NCI-H524 treated with DMSO at 0.1 percent for 48 hours (cell line): ENCODE results near the gene MAPK9.
"Not testable (repeated sequence)": the region's sequence is repeated elsewhere in the genome, so short reads cannot be mapped to it uniquely, and the experiment has no call there.

ENCODE experiments used
- DNase-seq: peaks from one replicate; lab custom pipeline; 2025; lab: John Stamatoyannopoulos, UW

Gene MAPK9

GRCh38 chr5:180326989-180327565 is 35.2 kb upstream of the MAPK9 start:
- no peak for DNase-seq

GRCh38 chr5:180324601-180324950 is 32.7 kb upstream of the MAPK9 start:
- no peak for DNase-seq

DNA sequence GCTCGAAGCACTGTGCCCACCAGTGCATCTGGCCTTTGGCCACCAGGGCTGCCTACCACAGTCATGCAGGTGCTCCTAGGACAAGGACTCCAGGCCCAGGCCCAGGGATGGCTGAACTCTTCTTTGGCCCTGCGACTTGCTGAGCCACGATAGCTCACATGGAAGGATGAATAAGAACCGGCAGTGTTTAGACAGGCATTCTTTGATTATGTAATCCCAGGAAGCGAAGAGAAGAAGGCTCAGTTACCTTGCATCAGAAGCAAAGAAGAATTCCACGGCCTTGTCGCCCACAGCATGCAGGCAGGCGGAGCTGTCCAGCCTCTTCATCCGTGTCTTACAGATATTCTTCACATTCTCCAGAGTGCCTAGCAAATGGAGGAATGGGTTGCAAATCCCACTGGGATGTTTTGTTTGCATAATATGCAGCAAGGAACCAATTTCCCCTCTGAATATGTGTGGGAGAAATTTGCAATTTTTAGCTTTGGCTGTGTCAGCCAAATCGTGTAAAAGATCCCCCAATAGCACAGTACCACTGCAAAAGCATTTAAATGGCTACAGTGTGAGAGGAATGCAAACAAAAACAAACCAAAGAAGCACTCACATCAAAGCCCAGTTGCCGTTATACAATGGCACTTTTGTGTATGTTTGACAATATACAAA is 32.2 kb upstream of the MAPK9 start:
- no peak for DNase-seq

GRCh38 chr5:180323160-180323559 is 31.3 kb upstream of the MAPK9 start:
- no peak for DNase-seq

- DNase-seq = no peak
These were observed 26.7 kb upstream of the MAPK9 start for GRCh38 chr5:180318456-180319089.

- DNase-seq = no peak
These were observed 24.7 kb upstream of the MAPK9 start for GRCh38 chr5:180316586-180316985.

DNA sequence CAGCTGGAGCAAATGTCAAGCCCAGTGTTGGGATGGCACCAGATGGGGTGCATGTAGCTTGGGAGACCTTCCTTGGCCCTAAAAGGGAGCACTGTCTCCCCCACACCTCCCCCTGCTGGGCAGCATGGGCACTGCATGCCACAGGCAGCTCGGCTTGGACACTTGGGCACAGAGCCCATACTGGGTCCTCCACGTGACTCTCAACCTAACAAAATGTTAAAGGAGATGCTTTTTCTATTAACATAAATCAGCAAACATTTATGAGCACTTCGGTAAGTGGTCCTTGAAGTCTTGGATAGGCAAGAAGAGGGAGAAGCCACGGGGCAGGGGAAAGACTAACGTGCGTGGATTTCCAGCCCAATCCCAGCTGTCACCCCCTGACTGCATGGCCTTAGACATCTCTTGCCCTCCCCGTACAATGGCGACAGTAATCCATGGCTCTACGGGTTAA is 23.9 kb upstream of the MAPK9 start:
- DNase-seq = no peak

DNA sequence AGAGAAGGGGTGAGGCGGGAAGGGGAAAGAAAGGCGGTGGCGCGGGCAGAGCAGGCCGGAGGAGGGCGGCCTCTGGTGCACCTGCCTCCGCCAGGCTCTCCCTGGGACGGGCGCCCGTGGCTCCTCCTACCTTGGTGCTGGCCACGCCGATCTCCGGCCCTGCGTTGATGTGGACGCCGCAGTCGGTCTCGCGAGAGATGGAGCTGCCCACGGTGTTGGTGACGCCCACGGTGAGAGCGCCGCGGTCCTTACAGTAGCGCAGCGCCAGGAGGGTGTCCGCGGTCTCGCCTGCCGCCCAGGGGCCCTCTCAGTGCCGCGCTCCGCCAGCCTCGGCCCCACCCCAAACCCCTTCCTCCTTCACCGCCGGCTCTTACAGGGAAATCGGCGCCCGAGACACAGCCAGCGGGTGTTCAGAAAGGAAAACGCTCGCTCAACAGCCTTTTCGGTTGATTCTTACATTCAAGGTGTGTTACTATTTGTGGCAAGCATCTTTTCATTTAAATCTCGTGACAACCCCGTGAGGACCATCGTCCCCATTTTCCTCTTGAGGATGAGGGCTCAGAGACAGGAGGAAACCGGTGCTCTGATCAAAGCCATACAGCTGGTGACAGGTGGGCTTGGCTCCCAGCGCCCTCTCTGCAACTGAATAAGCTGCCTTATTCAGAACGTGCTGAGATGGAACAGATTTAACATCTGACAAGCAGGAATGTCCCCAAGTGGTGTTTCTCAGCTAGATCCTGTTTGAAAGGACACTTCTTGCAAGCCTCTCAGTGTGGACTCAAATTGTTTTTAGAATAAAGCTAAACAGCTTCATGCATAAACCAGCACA is 22.0 kb upstream of the MAPK9 start:
- no peak for DNase-seq

DNA sequence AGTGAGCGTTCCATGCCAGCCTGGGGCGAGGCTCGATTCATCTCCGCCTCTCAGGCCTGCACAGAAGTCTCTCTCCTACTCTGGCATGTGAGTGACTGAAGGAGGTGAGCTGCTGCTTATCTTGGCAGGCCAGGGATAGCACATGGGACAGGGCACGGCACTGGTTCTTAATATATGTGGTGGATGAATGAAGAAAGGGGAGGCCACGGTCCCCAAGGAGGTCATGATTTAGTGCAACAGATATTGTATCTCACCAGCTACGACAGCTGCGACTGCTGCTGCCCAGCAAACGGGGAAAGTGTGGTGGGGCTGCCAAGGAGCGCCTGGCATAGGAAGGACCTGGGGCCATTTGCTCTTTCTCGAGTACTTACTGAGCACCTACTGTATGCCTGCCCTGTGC is 19.3 kb upstream of the MAPK9 start:
- no peak for DNase-seq

DNA sequence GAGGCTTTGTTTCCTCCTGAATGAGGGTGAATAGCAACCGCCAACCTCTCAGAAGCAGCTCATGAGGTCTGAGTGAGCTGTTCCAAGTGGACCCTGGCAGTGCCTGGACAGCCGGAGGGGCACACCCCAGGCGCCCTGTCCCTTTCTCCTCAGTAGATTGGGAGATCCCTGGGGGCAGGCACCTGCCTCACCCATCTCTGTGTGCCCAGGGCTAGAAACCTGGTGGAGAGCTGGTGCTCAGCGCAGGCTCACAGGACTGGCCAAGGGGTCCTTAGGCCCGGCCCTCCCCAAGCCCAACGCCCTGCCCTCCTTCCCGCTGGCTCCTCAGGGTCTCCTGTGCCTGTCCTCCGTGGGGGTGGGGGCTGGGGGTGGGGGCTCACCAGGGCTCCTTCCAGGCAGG is 14.9 kb upstream of the MAPK9 start:
- no peak for DNase-seq

GRCh38 chr5:180305481-180305880 is 13.6 kb upstream of the MAPK9 start:
- no peak for DNase-seq

DNA sequence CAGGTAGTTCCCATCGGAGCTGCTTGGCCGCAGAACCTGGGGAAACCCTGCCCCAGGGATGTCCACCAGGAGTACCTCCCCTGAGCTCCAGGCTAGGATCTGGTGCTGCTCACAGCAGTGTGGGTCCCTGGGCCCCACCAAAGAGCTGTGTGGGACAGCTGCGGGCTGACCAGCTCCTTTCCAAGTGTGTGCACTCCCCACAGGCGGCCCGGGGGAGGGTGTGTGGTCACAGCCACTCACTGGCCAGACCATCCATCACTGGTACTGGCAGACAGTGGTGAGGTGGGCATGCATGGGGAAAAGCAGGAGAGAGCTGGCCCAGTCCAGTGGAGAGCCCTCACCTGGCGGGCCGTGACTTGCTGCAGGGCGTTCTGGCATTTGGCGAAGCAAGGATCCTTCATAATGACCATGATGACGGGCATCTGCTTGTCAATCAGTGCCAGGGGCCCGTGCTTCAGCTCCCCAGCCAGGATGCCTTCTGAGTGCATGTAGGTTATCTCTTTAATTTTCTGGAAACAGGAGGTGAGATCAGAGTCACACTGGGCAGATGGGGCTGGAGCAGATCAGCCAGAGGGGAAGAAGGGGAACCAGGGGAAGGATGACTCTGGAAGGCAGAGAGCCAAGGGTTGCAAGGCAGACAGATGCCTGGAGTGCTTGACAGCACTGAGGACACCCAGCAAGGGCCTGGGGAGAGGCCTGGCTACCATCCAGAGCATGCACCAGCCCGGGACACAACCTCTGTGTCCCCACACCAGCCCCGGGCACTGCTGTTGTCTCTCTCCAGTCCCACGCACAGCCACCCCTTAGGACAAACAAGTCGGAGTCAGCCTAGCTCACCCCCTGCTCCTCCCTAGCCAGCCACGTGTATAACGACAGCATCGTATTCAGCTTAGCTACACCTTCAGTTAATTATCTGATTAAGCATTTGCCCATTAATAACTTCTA is 12.8 kb upstream of the MAPK9 start:
- no peak for DNase-seq

DNA sequence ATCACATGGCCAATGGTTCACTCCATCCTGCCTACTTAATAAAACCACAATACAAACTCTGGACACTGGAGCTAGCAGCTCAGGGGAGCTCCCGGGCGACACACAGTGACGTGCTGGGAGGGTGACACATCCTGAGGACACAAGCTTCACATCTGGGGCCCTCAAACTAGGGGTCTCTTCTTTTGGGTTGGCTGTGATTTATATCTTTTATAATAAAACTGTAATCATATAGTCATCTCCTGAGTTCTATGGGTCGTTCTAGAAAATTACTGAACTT is 12.1 kb upstream of the MAPK9 start:
- DNase-seq = no peak

DNA sequence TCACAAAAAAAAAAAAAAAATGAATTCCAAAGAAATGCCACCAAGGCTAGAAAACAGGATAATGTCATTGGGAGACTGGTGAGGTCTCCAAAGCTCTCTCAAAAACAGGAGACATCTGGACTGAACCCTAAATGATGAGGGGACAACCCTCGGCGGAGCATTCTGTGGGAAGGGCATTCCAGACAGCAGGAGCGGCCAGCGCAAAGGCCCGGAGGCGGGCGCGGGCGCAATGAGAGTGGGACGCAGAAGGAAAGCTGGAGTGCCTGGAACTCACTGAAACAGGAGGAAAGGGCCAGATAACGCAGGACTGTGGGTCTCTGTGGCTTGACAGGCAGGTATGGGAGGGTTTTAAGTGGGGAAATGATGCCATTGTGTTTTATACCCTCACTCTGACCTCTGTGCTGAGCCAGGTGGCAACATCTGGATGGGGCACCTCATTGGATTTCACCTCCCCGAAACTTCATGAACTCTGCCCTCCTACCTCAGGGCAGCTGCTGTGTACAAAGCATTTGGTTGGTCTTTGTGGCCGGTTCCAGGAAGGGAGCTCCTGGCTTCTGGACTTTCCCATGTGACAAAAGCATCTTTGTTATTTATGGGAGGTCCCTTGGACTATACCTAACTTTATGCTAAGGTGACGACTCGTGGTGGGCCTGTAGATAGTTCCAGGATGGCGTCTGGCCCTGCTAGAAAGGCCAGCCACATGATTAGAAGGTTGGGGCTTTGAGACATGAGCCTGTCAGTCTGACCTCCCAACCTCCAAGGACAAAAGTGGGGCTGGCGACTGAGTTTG is 11.5 kb upstream of the MAPK9 start:
- no peak for DNase-seq

DNA sequence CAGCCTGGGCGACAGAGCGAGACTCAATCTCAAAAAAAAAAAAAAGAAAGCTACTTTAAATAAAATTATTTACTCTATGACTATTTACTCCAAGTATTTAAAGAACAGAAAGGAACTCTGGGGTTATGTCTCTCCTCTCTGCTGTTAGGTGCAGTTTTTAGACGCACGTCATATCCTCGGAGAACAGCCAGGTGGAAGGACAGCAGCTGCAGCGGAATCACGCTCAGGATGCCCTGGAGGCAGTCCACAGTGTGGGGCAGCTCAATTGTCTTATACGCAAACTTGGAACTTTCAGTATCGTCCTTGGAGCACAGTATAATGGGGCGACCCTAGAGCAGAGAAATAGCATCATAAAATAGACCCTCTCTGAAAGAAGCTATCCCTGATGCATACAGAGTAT is 10.4 kb upstream of the MAPK9 start:
- no peak for DNase-seq

DNA sequence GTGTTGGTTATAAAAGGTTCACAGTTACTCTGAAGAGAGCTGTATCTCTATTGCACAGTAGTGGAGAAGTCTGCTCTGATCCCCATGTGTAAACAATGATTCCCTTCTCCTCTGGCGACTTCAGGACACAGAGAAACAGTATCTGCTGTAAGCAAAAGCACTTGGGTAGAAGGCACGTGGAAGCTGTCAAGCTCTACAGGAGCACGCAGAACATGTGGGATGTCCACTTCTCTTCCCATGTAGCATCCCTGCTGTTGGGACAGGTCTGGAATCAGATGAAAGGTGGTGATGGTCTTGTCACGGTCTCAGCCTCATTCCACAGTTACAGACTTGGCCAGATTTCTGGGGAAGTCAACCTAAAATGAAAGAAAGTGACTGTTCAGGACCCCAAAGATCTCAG is 9.4 kb upstream of the MAPK9 start:
- DNase-seq = no peak

- no peak for DNase-seq
These were observed 7.6 kb upstream of the MAPK9 start for GRCh38 chr5:180299526-180299925.

GRCh38 chr5:180299014-180299413 is 7.1 kb upstream of the MAPK9 start:
- DNase-seq = not testable (repeated sequence)

- no peak for DNase-seq
These were observed 5.9 kb upstream of the MAPK9 start for GRCh38 chr5:180297587-180298282.

DNA sequence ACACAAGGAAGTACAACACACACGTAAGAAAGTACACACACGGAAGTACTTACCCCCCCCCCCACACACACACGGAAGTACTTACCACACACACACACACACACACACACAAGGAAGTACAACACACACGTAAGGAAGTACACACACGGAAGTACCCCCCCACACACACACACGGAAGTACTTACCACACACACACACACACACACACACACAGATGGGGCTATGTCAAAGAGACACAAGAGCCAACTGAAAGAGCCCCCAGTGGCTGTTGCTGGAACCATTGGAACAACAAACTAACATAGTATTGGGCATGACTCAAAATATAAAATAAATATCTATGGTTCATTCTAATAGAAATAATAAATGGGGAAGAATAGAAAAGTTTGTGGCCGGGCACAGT is 4.9 kb upstream of the MAPK9 start:
- no peak for DNase-seq
